Vagina (tissue), 2 donors: ENCODE measurements around the gene ZNF423.

Source experiments
- POLR2A ChIP-seq, 2 donors: fragments of 450-650 bp; IDR thresholded peaks; one replicate each; pipeline ENCODE4 v1.6.1; 2017; ENCODE audit warnings: antibody characterized with exemption in 2 of 2, mild to moderate bottlenecking in 2 of 2, moderate library complexity in 2 of 2
- TF ChIP-seq, protein P1 (sequence below), 3 experiments: fragments of 450-650 bp in 2 of 3; fragments of 200-600 bp in 1 of 3; sonication (generic) in 1 of 3; IDR thresholded peaks; one replicate each; pipeline ENCODE4 v1.5.1; 2017 to 2019; ENCODE audit warnings: antibody characterized with exemption in 3 of 3, mild to moderate bottlenecking in 2 of 3, moderate library complexity in 2 of 3

DNA sequence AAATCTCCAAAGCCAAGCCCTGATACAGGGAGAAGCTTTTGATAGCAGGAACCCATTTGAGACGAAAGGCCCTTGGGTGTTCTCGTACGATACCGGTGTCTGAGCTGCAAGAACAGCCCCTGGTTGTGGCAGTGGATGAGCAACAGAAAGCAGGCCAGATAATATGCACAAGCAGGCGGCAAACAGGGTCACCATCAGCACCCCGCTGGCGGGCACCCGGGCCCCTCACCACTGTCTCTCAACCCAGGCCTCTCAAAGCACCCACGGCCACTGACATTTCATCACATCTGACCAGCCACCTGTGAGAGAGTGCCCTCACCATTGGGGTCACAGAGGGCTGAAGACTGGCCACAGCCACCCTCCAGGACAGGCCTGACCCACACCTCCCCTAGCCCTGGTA is 252.0 kb downstream of the ZNF423 start:
- TF ChIP-seq, protein P1, sequence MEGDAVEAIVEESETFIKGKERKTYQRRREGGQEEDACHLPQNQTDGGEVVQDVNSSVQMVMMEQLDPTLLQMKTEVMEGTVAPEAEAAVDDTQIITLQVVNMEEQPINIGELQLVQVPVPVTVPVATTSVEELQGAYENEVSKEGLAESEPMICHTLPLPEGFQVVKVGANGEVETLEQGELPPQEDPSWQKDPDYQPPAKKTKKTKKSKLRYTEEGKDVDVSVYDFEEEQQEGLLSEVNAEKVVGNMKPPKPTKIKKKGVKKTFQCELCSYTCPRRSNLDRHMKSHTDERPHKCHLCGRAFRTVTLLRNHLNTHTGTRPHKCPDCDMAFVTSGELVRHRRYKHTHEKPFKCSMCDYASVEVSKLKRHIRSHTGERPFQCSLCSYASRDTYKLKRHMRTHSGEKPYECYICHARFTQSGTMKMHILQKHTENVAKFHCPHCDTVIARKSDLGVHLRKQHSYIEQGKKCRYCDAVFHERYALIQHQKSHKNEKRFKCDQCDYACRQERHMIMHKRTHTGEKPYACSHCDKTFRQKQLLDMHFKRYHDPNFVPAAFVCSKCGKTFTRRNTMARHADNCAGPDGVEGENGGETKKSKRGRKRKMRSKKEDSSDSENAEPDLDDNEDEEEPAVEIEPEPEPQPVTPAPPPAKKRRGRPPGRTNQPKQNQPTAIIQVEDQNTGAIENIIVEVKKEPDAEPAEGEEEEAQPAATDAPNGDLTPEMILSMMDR (IDR thresholded peaks at IDR 0.05): no peak
- no peak for TF ChIP-seq POLR2A (IDR thresholded peaks at IDR 0.05)
